Measurements from ENCODE around the gene PYGB. TPM values are rescaled to one million over a fixed set of nuclear protein-coding genes. Genes with fewer than 3 reads are reported as not detected.

Gene PYGB
- total RNA-seq, 1 donor from 2014 or later, result 128 TPM

DNA sequence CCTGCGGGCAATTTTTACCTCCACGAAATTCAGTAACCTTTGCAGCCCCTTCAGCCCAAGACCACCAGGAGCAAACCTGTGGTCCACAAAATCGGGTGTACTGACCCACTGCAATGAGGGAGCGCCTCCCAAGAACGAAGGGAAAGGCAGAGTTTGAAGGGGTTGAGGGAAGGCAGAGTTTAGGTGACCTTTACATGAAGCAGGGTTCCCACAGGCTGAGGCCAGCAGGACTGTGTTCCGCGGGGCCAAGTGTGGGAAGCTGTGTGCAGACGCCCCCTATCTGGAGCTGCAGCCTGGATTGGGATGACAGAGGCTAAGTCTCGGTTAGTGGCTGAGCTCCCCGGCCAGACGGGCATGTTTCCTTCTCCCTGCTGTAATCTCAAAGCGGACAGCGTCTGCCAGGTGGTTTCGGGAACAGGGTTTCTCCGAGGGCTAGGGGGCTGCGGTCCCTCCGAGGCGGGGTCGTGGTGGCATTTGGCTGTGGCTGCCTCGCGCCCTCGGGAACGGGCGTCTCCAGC lies 826 bp upstream of the PYGB start:
- DNase-seq (ENCODE audit: extremely low read depth, low read depth, low spot score), result no peak

DNA sequence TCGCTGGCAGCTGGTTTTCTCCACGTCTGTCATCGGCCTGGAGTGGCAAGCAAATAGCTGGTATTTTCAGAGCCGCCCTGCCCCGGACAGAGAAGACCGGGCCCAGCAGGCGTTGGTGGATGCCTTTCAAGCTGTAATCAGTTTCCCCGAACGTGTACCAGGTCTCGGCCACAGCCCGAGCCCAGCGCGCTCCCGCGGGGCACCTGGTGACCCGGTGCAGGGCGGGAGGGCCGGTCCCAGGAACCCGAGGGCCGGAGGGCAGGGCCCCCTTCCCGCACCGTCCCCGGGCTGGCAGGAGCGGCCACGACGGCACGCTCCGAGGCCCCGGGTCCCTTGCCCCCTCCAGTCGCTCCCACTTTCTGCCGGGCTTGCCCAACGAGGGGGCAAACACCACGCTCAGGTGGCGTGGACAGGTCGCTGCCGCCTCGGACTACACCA lies 348 bp upstream of the PYGB start:
- no peak for DNase-seq (ENCODE audit: extremely low read depth, low read depth, low spot score)

DNA sequence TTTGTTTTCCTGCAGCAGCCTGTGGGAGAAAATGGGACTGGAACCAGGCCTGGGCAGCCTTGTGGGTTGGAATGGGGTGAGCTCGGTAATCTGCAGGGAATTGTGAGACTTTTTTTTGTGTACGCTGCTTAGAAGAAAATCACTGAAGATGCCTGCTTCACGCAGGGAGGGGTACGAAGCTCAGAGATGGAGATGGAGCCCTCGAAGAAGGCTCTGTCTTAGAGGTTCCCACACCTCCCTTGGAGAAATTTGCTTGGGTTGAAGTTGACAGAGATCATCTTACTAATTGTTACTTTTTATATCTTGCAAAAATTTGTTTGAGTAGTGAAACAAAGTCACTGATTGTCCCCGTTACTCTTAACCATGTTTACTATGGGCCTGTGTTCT lies 894 bp downstream of the PYGB start:
- DNase-seq (ENCODE audit: extremely low read depth, low read depth, low spot score), result no peak

DNA sequence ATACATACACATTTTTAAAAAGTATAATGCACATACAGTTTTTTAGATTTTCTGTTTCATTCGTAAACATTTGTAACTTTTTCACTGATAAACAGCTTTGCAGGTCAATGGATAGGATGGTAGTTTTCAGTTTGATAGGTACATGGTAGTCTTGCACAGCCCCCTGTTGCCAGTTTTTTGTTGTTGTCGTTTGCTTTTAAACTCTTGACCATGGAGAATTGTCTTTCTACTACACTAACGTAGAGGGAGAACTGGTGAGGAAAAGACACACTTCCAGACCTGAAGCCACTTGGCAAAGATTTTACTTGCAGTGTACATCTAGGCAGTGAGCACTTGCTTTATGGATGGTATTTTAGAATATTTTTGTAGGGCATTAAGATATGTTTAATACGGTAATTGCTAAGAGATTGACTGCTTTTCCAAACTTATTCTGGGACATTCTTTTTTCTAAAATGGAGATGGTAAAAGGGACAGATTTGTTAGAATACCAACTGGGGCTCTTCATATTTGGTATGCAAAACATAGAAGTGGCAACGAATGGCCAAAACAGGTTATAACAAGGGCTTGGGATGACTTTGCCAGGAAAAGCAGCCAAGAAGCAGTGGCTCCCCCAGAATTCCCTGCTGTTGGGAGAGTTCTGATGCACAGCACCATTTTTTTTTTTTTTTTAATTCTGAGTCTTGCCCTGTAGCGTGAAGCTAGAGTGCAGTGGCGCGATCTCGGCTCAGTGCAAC lies 1.5 kb downstream of the PYGB start:
- no peak for DNase-seq (ENCODE audit: extremely low read depth, low read depth, low spot score)

DNA sequence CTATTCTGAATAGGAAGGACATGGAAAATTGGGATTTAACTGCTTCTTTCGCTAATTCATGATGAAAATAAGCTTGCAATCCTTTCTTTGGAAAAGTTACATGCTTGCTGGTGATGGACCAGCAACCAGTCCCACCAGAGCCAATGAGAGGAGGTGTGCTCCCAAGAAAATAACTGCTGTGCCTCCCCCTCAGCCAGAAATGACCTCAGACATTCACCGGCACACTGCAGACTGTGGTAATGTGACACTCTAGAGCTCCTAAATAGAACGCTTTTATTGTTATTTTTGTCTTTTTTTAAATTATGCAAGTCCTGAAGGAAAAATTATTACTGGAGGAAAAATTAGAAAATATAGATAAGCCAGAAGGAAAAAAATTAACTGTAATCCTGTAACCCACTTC lies 2.6 kb downstream of the PYGB start:
- DNase-seq (ENCODE audit: extremely low read depth, low read depth, low spot score), result no peak

DNA sequence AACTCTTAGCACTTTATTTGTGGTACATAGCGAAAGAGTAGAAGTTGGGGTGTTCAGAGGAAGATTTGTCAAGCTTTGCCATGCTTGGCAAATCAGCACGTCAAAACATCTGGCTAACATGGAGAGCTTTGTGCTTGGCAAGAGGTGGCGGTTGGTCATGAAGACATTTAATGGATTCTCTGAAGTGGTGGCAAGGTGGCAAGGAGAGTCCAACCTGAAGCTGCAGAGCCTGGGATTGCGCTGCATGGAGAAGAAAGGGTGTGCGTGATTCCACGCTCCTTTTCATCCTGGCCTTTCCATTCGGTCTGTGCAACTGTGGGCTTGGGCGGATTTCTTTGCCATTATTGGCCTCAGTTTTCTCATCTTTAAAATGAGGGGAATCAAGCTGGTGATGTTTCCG lies 3.1 kb downstream of the PYGB start:
- no peak for DNase-seq (ENCODE audit: extremely low read depth, low read depth, low spot score)

DNA sequence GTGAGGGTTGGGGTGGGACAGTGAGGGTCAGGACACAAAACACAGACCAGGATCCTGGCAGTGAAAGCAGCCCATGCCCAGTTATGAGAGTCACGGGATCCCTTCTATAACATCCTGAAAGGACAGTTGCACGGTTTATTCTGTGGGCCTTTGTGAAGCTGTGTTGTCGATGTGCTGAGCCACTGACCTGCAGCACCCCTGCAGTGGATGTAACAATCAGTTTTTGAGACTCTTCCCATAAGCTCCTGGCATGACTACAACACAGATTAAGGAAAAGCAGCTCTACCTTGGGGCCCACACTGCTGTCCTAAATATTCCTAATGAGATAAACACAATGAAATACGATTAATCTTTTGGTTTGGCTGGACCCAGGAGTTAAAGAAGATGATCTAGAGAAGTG lies 3.7 kb downstream of the PYGB start:
- DNase-seq (ENCODE audit: extremely low read depth, low read depth, low spot score), result no peak

DNA sequence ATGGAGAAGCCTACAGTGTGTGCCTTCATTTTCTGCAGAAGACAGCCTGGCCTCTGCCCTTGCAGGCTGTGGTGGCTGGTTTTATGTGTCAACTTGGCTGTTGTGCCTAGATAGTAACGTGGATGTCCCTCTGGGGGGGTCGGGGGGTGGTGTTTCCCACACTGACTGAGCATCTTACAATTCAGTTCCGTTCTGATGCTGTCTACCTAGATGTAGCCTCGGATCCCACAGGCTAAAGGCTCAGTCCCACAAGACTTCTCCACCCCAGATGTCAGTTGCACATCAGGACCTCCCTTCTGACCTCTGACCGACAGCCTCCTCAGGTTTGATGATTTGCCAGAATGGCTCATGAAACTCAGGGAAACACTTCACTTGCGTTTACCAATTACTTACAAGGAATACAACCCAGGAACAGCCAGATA lies 4.4 kb downstream of the PYGB start:
- no peak for DNase-seq (ENCODE audit: extremely low read depth, low read depth, low spot score)

DNA sequence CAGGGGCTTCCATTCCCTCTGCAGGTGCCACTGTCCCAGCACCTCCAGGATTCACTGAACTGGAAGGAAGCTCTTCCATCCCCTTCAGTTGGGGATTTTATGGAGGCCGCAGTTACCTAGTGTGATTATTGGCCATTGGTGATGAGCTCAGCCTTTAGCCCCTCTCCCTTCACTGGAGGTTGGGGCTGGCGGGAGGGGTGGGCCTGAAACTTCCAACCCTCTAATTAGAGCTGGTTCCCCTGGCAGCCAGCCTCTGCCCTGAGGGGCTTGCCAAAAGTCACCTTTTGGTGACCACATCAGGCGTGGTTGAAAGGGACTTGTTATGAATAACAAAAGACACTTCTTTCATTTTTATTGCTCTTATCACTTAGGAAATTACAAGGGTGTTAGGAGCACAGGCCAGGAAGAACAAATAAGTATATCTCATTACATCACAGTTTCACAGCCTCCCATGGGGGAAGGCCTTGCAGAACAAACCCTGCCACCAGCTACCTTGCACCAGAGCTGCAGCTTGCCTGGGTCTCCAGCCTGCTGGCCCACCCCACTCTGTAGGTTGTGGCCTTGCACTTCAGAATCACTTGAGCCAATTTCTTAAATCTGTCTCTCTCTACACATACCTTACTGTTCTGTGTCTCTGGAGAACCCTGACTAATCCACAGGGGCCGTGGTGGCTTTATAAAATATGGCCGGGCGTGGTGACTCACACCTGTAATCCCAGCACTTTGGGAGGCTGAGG lies 5.0 kb downstream of the PYGB start:
- no peak for DNase-seq (ENCODE audit: extremely low read depth, low read depth, low spot score)

DNA sequence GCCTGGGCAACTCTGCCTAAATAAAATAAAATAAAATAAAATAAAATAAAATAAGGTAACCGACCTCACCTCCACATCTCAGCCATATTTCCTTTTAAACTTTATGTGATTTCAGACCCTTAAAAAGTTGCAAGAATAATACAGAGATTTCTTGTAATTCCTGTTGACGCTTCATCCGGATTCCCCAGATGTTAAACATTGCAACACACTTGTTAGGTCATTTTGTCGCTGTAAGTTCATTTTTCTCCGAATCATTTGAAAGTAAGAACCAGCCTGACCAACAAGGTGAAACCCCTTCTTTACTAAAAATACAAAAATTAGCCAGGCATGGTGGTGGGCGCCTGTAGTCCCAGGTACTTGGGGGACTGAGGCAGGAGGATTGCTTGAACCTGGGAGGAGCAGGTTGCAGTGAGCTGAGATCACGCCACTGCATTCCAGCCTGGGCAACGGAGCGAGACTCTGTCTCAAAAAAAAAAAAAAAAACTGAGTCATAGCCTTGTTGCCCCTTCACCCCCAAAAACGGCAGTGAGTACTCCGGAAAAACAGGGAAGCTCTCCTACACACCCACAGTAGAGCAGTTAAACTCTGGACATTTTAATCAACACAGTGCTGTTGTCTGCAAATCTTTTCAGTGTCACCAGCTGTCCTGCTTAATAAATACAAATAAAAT lies 5.9 kb downstream of the PYGB start:
- DNase-seq (ENCODE audit: extremely low read depth, low read depth, low spot score), result no peak

DNA sequence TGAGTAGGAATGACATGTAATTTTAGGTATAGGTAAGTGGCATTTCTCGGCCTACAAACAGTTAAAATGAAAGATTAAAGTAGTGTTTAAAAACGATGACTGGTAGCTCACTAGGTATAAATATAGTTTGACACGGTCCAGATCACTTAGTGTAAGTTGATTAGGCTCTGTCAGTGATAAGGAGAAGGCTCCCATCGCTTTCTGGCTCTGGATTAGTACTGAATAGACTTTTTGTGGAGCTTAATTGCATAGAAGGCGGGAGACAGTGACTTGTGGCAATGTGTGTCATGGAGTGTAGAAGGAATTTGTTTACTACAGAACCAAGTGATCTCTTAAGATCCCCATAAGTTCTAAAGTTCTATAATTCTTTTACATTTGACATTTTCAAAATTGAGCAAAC lies 6.7 kb downstream of the PYGB start:
- no peak for DNase-seq (ENCODE audit: extremely low read depth, low read depth, low spot score)

DNA sequence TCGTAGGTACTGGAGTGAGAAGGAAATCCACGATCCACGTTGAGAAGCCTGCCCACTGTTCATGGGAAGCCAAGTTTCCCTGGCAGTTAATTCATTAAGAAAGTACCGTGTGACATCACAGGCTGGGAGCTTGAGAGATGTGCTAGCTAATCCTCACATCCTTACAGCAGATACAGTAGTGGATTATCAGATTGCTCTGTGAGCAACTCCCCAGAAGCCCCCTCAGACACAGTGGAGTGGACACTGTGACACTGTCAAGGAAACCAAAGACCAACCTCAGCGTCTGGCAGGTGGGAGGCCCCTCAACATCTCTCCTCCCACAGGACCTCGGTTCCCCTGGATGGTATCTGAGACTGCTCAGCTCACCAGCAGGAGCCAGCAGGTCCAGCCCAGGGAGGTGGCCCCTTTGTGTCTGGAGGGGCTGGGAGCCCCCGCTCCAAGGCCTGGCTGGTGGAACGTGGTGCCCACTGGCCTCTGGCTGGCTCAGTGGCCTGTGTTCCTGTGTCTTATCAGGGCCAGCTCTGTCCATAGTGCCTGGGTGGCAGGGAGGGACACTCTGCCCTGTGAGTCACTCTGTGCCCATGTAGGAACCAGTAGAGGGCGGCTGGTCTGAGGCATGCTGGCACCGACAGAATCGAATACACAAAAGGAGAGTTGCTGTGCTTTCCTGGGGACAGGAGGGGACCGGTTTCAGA lies 7.2 kb downstream of the PYGB start:
- no peak for DNase-seq (ENCODE audit: extremely low read depth, low read depth, low spot score)

DNA sequence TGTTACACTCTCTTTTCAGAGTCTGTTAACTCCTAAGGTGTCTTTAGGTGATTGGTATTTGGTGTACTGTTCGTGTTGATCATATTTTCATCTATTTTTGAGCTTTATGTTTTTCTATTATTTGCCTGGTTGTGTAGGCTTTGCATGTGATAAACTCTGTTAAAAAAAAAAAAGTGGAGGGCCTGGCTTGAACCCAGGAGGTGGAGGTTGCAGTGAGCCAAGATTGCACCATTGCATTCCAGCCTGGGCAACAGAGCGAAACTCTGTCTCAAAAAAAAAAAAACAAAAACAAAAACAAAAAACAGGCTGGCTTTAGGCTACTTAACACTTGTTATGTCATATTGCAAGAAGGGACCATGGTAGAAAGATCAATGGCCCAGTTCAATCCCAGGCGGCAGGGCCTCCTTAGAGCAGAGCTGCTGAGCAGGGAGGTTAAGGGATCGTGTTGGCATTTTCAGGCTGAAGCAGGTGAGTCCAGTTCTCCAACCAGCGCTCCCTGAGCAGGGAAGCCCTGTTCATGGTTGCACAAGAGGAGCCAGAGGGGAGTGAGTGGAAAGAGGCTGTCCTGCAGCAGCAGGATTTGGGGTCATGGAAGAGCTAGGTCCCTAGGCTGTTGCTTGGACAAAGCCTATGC lies 8.5 kb downstream of the PYGB start:
- DNase-seq (ENCODE audit: extremely low read depth, low read depth, low spot score), result no peak

DNA sequence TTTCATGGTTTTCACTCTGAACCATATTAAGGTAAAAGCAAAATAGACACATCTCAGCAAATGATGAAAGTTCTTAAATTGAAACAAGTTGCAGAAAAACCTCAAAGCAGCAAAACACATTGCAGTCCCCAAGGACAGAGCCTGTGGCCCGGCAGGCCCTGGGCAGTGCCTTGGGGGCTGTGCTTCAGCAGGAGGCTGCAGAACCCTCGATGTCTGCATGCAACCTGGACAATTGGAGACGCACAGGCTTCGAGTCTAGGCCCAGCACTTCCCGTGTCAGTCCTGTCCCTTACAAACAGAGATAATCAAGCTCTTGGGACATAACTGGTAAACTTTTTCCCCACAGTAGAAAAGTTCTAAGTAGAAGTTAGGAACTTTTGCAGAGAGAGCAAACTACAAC lies 9.2 kb downstream of the PYGB start:
- no peak for DNase-seq (ENCODE audit: extremely low read depth, low read depth, low spot score)

DNA sequence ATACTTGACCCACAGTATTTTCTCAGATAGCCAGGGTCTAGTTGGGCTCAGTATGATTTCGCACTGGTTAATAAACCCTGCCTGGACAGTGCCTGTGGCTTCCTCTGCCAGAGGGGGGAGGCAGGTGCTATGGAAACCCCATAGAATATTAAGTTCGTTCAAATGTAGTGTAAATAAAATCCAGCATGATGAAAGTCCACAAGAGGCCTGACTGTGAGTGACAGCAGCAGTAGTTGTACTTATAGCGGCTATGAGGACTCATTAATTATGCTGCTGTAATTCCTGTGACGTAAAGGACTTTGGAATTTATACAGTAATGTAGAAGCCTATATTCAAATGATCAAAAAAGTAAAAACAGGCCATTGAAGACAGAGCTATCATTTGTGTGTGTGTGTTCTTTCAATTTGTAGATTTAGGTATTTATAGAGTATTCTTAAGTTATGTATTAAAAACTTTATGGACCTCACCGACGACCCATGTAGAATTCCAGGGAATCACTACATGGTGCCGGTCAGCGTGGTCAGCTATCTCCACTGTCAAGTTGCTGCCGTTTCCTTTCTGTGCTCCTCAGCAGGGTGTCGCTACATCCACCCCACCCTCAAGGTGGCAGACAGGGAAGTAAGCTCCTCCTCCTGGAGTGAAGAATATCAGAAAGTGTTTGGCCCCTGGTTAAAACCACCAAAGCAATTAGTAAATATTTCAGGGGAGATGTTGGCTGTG lies 10.0 kb downstream of the PYGB start:
- DNase-seq (ENCODE audit: extremely low read depth, low read depth, low spot score), result no peak

DNA sequence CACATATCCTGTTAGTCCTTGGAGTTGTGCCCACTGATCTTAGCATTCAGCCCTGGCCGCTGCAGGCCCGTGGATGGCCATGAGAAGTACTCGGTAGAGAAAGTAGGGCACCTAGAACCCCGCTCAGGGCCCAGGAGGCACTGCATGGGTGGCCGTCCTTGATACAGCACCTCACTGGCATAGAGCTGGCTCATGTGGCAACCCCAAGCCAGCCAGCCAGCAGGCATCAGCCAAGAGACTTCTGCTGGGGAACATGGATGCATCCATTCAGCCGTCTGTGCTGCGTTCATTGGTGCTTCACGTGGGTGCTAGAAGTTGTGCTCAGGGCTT lies 10.6 kb downstream of the PYGB start:
- DNase-seq (ENCODE audit: extremely low read depth, low read depth, low spot score), result no peak

DNA sequence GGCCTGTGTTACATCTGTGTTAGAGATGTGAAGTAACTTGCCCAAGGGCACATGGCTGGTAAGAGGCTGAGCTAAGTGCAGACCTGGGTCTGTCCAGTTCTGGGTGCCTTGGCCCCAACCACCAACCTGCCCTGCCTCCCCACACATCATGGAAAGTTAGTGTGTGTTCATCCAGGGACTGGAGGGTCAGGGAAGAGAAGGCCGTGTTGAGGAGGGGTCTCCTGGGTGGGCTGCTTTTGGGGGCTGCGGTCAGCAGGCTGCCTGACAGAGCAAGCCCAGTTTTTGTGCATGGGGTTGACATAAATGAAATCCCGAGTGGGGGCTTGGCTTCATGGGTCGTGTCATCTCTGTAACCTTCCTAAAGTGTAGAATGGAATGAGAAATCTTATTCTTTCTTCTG lies 10.9 kb downstream of the PYGB start:
- no peak for DNase-seq (ENCODE audit: extremely low read depth, low read depth, low spot score)

DNA sequence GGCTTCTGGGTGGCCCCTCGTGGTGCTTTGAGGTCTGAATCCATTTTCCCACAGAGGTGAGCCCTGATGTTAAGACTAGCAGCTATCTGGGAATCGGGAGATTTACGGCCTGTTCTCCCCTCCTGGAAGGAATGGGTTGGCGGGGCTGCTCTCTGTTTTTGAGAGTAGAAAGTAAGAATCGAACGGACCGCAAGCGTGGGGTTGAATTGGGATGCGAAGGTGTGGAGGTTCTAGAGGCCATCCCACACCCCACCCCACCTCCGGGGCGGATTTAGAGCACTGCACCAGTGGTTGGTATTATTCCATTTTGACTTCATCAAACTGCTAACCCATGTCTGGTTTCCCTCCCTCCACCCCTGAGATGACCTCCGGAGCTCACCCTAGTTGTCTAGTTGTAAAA lies 11.5 kb downstream of the PYGB start:
- no peak for DNase-seq (ENCODE audit: extremely low read depth, low read depth, low spot score)

DNA sequence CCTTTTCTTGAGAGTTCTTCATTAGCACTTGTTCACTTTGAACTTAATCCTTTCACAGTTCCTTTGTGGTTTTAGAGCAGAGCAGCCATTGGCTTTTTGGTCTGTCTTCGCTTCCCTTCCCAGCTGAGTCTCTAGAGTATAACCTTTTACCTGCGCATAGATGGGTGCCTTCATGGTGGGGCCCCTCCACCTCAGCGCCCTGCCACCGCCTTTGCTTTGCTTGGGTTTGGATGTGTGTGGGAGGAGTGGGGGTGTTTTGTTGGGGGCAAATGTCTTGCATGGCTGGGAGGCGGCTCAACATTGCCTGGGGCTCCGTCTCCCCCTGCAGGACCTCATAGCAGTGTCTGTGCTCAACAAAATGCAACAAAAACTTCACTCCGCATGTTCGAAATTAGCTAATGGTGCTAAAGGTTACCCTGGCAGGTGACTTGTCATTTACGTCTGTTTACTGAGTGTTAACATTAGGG lies 11.9 kb downstream of the PYGB start:
- no peak for DNase-seq (ENCODE audit: extremely low read depth, low read depth, low spot score)
